Stimulated activated CD8-positive, alpha-beta memory T cell treated with anti-CD3 and anti-CD28 coated beads, Interleukin-4, amount 100 ng/mL, for 1 hour (primary cell): Measurements from ENCODE around the gene CNPY3.

Experiments
- DNase-seq, 2 donors: peaks; one replicate each; pipeline ENCODE4 v3.0.0-alpha.2; 2020; ENCODE audit warnings: low read depth in 2 of 2, low spot score in 1 of 2

CNPY3 gene

DNA sequence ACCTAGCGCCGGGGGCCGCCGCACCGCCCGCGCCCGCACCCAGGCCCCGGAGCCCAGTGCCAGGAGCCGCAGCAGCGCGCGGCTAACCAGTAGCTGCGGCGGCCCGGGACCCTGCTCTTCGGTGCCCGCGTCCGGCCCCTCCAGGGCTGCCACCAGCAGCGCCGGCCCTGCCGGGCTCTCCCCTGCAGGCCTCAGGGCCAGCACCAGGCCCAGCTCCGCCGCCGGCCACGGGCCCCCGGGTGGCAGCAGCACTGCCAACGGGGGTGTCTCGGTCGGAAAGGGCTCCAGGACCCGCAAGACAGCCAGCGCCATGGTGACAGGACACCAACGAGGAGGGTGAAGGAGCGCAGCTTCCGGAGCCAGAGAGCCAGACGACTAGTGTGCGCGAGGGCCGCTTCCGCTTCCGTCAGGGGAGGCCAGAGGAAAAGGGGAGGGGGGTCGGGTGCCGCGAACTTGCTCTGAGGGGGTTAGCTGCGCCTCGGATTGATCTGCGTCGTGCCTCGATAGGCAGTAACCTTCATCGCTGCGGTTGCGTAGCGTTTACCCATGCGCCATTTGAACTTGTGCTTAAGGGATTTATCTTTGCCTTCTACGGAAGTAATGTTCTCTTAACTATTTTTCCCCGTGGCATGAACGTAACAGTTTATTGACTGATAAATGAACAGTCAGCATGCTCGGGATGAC is 49.7 kb downstream of the CNPY3 start, which contains the start of gene PEX6:
PEX6 (minus strand) TSS at position 343 of the 684 bp plus-strand sequence; CDS start at position 312, 31 bp downstream.
- peak; percentile 84 to 85 for DNase-seq

DNA sequence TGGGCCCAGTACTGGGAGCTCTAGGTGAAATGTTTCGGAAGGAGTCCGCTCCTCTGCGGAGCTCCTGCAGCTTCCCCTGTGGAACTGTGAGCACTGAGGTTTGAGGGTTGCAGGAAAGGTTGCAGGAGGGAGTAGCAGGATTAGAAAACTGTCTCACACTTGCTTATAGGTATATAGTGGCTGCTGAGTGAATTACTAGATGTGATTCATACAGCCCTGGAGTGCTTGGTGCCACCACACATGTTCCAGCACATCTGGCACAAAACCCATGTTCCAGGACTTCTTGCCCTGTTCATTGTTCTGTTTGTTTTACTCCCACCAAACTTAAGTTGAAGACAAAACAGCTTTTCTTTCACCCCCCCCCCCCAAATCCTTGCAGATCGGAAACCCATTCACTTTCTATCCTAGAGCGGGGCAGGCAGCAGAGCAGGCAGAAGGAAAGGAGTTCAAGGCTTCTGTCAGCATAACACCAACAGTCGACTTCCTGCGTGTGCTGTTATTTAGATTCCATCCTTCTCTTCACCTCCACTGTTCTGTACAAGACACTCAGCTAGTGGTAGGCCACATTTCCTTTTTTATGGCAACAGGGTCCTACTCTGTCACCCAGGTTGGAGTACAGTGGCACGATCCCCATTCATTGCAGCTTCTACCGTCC is 50.4 kb downstream of the CNPY3 start:
- no peak for DNase-seq

DNA sequence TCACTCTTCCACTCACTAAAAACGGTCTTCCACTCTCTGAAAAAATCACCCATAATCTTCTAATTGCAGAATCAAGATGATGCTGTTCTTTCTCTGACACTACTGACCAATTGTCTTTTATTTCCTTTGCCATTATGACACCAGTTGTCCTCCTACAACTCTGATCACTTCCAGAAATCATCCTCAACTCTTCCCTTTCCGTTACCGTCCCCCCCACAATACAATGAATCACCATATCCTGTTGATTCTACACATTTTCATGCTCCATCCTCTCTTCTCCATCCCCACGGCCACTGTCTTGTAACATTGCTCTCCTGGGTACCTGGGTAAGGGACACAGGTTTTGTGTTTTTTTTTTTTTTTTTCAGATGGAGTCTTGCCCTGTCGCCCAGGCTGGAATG is 52.6 kb downstream of the CNPY3 start:
- DNase-seq: no peak

DNA sequence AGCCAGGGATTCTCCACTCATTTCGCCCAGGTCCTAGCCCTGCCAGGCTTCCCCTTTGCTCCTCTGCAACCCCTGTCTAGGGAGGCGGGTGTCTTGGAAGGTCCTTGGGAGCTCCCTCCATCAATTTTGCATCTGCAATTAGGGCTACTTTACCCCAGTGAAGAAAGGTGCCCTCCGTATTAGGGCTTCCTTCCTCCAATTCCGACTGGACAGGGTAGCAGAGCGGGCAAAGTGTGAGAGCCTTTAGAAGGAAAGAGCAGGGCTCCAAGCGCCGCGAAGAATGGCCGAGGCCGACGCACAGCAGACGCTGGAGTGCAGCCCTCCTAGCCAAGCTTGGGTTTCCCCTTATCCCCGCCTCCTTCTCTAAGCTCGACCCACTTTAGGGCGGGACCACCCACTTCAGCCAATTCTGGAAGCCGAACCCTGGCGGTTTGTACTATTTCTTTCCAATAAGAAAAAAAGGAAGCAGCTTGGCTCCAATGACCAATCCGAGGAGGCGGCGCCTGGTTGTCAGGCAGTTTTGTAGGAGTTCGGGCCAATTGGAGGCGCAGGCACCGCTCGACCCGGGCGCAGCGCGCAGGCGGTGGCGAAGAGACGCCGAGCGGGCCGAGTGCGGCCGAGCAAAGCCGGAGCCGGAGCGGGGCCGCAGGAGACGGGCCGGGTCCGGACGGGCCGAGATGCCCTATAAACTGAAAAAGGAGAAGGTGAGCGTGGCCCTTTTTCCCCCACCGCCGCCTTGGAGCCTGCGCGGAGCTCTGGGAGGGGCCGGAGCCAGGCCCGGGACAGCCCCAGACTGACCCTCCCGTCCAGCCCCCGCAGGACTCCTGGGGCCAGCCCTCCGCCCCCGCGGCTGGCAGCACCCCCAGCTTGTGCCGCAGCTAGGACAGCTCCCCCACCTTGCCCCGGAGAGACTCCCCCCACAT is 55.0 kb downstream of the CNPY3 start, which contains the start of gene PPP2R5D:
PPP2R5D (plus strand) TSS at position 570 of the 923 bp plus-strand sequence; CDS start at position 678, 108 bp downstream.
- peak; percentile 86 to 93 for DNase-seq

DNA sequence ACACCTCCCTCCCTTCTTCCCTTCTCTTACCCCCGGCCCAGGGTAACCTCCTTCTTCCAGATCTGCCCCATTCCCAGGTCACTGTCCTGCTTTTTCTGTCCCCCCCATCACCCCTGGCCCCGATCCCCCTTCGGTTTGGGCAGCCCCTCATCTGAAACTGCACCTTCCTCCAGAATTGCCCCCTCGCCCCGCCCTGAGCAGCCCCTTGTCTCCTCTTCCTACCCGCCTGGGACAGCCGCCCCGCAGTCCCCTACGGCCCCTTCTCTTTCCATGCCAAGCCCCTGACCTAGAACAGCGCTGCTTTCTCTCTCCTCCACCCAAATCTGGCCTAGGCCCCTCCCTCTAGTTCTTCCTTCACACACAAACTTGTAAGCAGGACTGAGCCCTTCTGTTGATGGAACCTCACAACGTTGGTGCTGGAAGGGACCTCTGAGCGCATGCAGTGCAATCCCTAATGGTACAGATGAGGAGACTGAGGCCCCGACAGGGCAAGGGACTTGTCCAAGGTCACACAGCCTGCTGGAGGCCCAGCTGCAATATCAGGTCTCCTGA is 55.7 kb downstream of the CNPY3 start:
- DNase-seq: no peak

DNA sequence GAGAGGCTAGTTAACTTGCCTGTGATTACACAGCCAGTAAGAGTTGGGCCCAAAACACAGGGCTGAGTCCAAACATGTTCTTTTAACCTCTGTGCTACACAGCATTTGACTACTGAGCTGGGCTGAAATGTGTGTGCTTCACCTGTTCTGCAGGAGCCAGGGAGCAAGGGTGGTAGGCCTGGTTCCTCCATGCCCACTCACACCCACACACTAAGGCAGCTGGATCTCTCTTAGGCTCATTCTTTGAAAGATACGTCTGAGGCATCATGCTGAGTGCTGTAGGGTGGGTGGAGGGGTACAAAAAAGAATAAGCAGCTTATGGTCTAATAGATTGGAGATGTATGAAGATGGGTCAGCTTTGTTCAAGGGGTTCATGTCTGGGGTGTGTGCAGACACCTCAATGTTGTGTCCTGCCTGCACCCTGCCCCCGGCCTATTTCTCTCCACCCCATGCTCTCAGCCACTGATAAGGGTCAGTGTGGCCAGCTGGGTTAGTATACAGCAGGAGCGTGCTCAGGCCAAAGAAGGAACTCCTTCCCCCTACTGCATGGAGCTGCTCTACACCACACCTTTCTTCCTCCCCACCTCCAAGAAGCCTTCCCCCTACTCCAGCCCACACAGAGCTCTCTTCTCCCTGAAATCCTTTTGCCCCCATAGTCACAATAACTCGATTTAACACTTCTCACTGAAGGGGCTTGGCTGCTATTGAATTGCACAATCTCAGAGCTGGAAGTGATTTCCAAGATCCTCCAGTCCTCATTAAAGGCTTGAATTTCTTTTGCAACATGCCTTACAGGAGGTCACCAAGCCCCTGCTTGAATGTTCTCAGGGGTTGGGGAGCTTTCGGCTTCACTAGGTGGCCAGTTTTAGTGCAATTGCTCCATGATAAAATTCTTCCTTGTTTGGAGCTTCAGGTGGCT is 58.5 kb downstream of the CNPY3 start:
- no peak for DNase-seq

DNA sequence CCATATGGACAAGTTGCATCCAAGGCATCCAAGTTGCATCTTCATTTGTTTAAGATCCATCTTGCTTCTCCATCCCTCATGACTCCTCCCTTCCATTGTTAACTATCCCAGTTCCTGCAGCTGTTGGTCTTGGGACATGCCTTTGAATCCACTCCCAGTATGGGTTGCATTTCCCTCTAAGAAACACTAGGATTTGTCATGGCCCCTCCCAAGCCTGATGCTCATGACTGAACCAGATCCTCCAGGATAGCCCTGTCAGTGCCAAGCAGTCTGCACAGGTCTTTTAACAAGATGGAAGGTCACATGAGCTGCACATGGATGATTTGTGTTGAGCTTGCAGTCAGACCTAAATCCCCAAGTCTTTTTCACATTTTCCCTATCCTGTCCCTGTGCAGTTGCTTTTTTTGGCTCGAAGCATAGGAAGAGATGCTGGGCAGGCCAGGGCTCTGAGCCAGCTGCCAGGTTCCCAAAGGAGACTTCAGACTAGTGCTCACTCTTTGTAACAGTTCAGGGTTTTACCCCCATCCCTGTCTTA is 59.3 kb downstream of the CNPY3 start:
- no peak for DNase-seq
